H1 (cell line): ENCODE results near the gene NAT8L.

Experiments used
- KDM1A ChIP-seq: fragments of 200-600, 300-600 bp; sonication (generic); IDR thresholded peaks from 2 replicates; pipeline ENCODE4 v1.7.1; 2016; ENCODE audit warnings: mild to moderate bottlenecking, low read length, borderline replicate concordance
- MAFK ChIP-seq: IDR thresholded peaks from 2 replicates; pipeline ENCODE4 v1.6.1; 2012; ENCODE audit warnings: low read depth, mild to moderate bottlenecking, improper control_type of control experiment, low read length
- PHF8 ChIP-seq: fragments of 200-600 bp; sonication (generic); conservative IDR thresholded peaks from 2 replicates; pipeline ENCODE4 v1.7.1; 2012; ENCODE audit warnings: low read depth, mild to moderate bottlenecking, inconsistent platforms, low read length, moderate library complexity
- TF ChIP-seq, protein P1 (sequence below), 3 experiments: IDR thresholded peaks; 1 replicate in 2 of 3; 2 replicates in 1 of 3; pipeline versions ENCODE4 v1.5.1 to v1.6.1; 2011; ENCODE audit warnings: low read length in 3 of 3, mild to moderate bottlenecking in 3 of 3, inconsistent platforms in 2 of 3, low read depth in 1 of 3, moderate library complexity in 1 of 3; ENCODE audit not compliant: insufficient read depth in 1 of 3; ENCODE audit errors: control extremely low read depth in 1 of 3

DNA sequence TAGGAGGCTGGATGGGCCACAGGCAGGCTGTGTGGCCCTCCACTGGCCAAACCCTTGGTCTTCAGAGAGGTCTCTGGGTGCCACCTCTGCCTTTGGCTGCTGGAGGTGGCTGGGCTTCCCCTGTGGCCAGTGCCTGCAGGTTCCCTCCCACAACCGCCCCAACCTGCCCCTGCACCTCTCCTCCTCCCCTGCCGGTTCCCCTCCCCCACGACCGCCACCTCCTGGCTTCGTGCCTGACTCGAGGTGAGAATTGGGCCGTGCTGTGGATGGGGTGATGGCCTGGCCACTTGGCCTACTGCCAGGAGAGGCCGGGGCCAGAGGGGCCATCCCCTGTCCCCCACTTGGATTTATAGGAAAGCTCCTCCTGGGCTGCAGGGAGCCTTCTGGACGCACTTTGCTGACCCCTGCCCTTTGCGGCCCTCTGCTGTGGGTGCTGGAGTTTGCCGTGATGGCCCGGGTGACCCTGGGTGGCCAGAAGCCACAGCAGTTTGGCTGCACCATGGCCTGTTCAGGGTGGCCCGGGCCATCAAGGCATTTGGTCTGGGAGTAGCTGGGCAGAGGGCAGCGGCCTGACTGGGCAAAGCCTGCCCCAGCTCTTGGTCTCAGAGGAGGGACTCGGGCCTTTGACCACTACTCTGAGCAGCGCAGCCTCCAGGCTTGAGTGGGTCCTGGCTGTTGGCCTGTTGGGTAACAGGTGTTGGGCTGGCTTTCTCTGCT is 3.8 kb downstream of the NAT8L start:
- TF ChIP-seq PHF8 (no peak), MAFK (no peak), KDM1A (no peak)
- TF ChIP-seq, protein P1, sequence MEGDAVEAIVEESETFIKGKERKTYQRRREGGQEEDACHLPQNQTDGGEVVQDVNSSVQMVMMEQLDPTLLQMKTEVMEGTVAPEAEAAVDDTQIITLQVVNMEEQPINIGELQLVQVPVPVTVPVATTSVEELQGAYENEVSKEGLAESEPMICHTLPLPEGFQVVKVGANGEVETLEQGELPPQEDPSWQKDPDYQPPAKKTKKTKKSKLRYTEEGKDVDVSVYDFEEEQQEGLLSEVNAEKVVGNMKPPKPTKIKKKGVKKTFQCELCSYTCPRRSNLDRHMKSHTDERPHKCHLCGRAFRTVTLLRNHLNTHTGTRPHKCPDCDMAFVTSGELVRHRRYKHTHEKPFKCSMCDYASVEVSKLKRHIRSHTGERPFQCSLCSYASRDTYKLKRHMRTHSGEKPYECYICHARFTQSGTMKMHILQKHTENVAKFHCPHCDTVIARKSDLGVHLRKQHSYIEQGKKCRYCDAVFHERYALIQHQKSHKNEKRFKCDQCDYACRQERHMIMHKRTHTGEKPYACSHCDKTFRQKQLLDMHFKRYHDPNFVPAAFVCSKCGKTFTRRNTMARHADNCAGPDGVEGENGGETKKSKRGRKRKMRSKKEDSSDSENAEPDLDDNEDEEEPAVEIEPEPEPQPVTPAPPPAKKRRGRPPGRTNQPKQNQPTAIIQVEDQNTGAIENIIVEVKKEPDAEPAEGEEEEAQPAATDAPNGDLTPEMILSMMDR (IDR thresholded peaks at IDR 0.05; ENCODE audit: control extremely low read depth in 1 of 3, insufficient read depth in 1 of 3, low read depth in 1 of 3, low read length in 3 of 3), result no peak
